Measurements from ENCODE around the gene ZFPM1.

- no peak for TF ChIP-seq CTCF (IDR thresholded peaks at IDR 0.05)
- no peak for TF ChIP-seq ZFX (IDR thresholded peaks at IDR 0.05; ENCODE audit: borderline replicate concordance)
Measured at GRCh38 chr16:88436796-88437195, 16.3 kb upstream of the ZFPM1 start.

All from 22Rv1 (cell line).